DND-41 (cell line): Measurements from ENCODE around the gene CDR2L.

ENCODE experiments used
- ATAC-seq: fragments of 200-7000 bp; cut with Tn5 transposase; 3 replicates; pipeline ENCODE4 v1.9.1; 2021; ENCODE audit warnings: low read depth; ENCODE audit not compliant: insufficient read depth
- DNase-seq: peaks from one replicate; pipeline ENCODE4 v3.0.0-alpha.2; 2020
- H2AFZ ChIP-seq: 2 replicates; pipeline ENCODE4 v1.6.0; 2012; ENCODE audit warnings: low read depth, low read length
- H3K27ac ChIP-seq: 2 replicates; pipeline ENCODE4 v1.5.1; 2012; ENCODE audit warnings: low read length, inconsistent platforms
- H3K27me3 ChIP-seq: fragments of 200-600 bp; sonication (generic); 2 replicates; pipeline ENCODE4 v1.6.0; 2012; ENCODE audit warnings: low read length, mild to moderate bottlenecking, inconsistent platforms; ENCODE audit not compliant: insufficient read depth, poor library complexity
- H3K36me3 ChIP-seq: 2 replicates; pipeline ENCODE4 v1.5.1; 2012; ENCODE audit warnings: low read length, inconsistent platforms; ENCODE audit not compliant: insufficient read depth
- H3K4me1 ChIP-seq: 2 replicates; pipeline ENCODE4 v1.5.1; 2012; ENCODE audit warnings: mild to moderate bottlenecking, low read length; ENCODE audit not compliant: insufficient read depth
- H3K4me2 ChIP-seq: 2 replicates; pipeline ENCODE4 v1.6.0; 2012; ENCODE audit warnings: mild to moderate bottlenecking, moderate library complexity, low read length, inconsistent platforms; ENCODE audit not compliant: insufficient read depth
- H3K4me3 ChIP-seq, 2 experiments: fragments of 200-600 bp in 1 of 2; shearing (Covaris generic) in 1 of 2; 2 replicates each; pipeline ENCODE4 v1.5.1; 2012 to 2016; ENCODE audit warnings: inconsistent platforms in 2 of 2, low read length in 2 of 2, mild to moderate bottlenecking in 2 of 2, low read depth in 1 of 2, moderate library complexity in 1 of 2
- H3K79me2 ChIP-seq: 2 replicates; pipeline ENCODE4 v1.6.0; 2012; ENCODE audit warnings: low read length, inconsistent platforms; ENCODE audit not compliant: insufficient read depth
- H3K9ac ChIP-seq: 2 replicates; pipeline ENCODE4 v1.6.0; 2012; ENCODE audit warnings: low read depth, mild to moderate bottlenecking, inconsistent platforms, low read length, moderate library complexity
- H3K9me3 ChIP-seq: 2 replicates; pipeline ENCODE4 v1.5.1; 2012; ENCODE audit warnings: low read length, moderate library complexity, mild to moderate bottlenecking, inconsistent platforms; ENCODE audit not compliant: insufficient read depth, severe bottlenecking
- H4K20me1 ChIP-seq: 2 replicates; pipeline ENCODE4 v1.6.0; 2012; ENCODE audit warnings: low read length; ENCODE audit not compliant: insufficient read depth
- EZH2 ChIP-seq: IDR thresholded peaks from 3 replicates; pipeline ENCODE4 v1.6.1; 2012; ENCODE audit warnings: borderline replicate concordance, low read depth, mild to moderate bottlenecking, moderate library complexity, low read length, inconsistent platforms; ENCODE audit not compliant: severe bottlenecking
- TF ChIP-seq, protein P1 (sequence below): IDR thresholded peaks from 2 replicates; pipeline ENCODE4 v1.5.1; 2012; ENCODE audit warnings: borderline replicate concordance, low read length, moderate library complexity, mild to moderate bottlenecking; ENCODE audit not compliant: poor library complexity, severe bottlenecking; ENCODE audit errors: extremely low read depth

The CDR2L gene

DNA sequence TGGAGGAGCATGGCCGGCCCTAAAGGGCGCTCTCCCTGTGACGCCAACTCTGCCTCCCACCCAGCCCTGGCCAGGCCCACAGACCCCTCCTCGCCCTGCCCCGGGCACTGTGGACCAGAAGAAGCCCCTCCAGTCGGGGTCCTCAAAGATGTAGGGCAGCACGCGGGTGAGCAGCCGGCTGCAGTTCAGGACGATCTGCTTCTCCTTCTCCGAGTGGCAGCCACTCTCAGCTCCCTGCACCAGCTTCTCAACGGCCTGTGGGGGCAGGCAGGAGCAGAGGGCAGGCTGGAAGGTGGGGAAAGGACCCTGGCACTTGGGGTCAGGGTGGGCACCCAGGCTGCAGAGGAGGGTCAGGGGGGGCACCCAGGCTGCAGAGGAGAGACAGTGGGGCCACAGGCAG is 23.8 kb upstream of the CDR2L start:
- Histone ChIP-seq H3K4me3 (no peak overlapping the region), H2AFZ (no peak overlapping the region), H3K4me1 (peaks cover 3% of the 10 kb centered on the region; the same call in 1 of the 2 replicates), H3K27me3 (peaks cover 4% of the 10 kb centered on the region), H3K9ac (no peak overlapping the region), H4K20me1 (no peaks in the 10 kb centered on the region), H3K9me3 (no peaks in the 10 kb centered on the region), H3K4me2 (no peak overlapping the region), H3K36me3 (no peaks in the 10 kb centered on the region), H3K79me2 (no peaks in the 10 kb centered on the region), H3K27ac (no peak overlapping the region)
- ATAC-seq (no peak), DNase-seq (no peak)
- TF ChIP-seq EZH2: no peak
- TF ChIP-seq, protein P1, sequence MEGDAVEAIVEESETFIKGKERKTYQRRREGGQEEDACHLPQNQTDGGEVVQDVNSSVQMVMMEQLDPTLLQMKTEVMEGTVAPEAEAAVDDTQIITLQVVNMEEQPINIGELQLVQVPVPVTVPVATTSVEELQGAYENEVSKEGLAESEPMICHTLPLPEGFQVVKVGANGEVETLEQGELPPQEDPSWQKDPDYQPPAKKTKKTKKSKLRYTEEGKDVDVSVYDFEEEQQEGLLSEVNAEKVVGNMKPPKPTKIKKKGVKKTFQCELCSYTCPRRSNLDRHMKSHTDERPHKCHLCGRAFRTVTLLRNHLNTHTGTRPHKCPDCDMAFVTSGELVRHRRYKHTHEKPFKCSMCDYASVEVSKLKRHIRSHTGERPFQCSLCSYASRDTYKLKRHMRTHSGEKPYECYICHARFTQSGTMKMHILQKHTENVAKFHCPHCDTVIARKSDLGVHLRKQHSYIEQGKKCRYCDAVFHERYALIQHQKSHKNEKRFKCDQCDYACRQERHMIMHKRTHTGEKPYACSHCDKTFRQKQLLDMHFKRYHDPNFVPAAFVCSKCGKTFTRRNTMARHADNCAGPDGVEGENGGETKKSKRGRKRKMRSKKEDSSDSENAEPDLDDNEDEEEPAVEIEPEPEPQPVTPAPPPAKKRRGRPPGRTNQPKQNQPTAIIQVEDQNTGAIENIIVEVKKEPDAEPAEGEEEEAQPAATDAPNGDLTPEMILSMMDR: peak; percentile 38

- Histone ChIP-seq H2AFZ (no peak overlapping the region), H3K79me2 (no peaks in the 10 kb centered on the region), H3K36me3 (no peaks in the 10 kb centered on the region), H3K9ac (no peak overlapping the region), H3K27ac (no peak overlapping the region), H3K9me3 (no peaks in the 10 kb centered on the region), H4K20me1 (no peaks in the 10 kb centered on the region), H3K4me1 (peaks cover 3% of the 10 kb centered on the region; the same call in 1 of the 2 replicates), H3K4me2 (no peak overlapping the region), H3K27me3 (peaks cover 4% of the 10 kb centered on the region), H3K4me3 (no peak overlapping the region)
- no peak for ATAC-seq
- DNase-seq: no peak
- no peak for TF ChIP-seq EZH2
- TF ChIP-seq, protein P1: no peak
These were observed 23.1 kb upstream of the CDR2L start for GRCh38 chr17:74964246-74964761.

GRCh38 chr17:74964988-74965622 is 22.3 kb upstream of the CDR2L start:
- Histone ChIP-seq H4K20me1 (no peaks in the 10 kb centered on the region), H3K9ac (no peak overlapping the region), H3K4me2 (no peak overlapping the region), H3K9me3 (no peaks in the 10 kb centered on the region), H2AFZ (no peak overlapping the region), H3K4me3 (no peak overlapping the region), H3K27me3 (peaks cover 3% of the 10 kb centered on the region), H3K36me3 (no peaks in the 10 kb centered on the region), H3K27ac (no peak overlapping the region), H3K4me1 (peaks cover 3% of the 10 kb centered on the region; the same call in 1 of the 2 replicates), H3K79me2 (no peaks in the 10 kb centered on the region)
- TF ChIP-seq EZH2: no peak
- TF ChIP-seq, protein P1: no peak
- ATAC-seq: no peak
- no peak for DNase-seq
